ENCODE results near the gene GTF2H4.

Gene GTF2H4

GRCh38 chr6:30960907-30961673 is 53.1 kb downstream of the GTF2H4 start:
- ATAC-seq: no peak

- ATAC-seq: no peak
These were observed 54.7 kb downstream of the GTF2H4 start for GRCh38 chr6:30962716-30963115.

DNA sequence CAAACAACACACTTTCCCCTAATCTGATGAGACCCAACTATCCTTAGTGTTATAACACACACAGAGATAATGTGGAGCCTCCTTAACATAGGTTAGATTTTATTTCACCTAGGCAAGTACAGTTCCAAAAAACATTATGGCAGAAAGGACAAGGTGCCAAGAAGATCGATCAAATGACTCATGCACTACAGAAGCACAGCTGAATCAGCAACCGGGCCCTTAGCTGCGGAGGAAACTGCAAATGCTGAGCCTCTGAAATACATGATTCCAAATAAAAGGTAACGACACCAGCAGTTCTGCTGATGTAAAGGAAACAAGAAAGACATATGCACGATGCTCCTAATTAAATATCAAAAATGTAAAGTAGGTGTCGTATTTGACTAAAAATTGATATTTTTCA is 55.6 kb downstream of the GTF2H4 start:
- ATAC-seq: no peak

Data from activated CD4-positive, CD25-positive, alpha-beta regulatory T cell treated with anti-CD3 and anti-CD28 coated beads, Interleukin-2, amount 50 U/mL, for 24 hours (primary cell).